ENCODE results near the gene GRAMD4. TPM values are rescaled to one million over a fixed set of nuclear protein-coding genes. Genes with fewer than 3 reads are reported as not detected.

Gene GRAMD4
- total and polyA plus RNA-seq, 10 of the 15 experiments (the other 5 are each of a cell fraction or from before 2014, with no cell fraction given) = 0.21 to 45.5 (median 10.6) TPM

DNA sequence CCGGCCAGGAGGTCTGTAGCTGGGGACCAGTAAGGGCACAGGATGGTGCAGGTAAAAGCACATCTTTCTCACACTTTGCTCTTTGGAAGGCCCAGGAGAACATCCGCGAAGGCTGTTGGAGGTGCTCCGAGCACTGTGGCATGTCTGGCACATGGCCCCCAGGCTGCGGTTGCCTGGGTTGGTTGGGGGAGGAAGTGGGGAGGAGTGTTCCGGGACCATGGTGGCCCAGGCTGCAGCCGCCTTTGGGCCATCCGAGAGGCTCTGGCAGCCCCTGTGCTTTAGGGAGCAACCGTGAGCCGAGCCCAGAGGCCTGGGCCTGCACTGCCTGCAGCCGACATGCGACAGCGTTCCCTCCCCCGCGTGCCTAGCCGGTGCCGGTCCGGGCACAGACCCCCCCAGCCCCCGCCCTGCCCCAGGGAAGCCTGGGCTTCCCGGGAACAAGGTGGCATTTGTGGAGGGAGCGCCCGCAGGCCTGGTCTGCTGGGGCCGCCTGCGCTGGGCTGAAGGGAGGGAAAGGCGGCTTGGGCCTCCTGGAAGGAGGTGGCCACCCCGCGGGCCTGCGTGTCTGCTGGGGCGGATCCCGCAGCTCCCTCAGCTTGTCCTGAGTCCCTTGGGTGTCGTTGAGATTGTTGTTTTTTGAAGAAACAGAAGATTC lies 57.9 kb downstream of the GRAMD4 start:
- no peaks in the 10 kb centered on the region for H3K27me3 ChIP-seq (replicated peaks in 1 of 2; ENCODE audit: control insufficient read depth in 2 of 2, insufficient read depth in 2 of 2, low read length in 1 of 2)
- ATAC-seq (no peak), FAIRE-seq (no peak), DNase-seq (ENCODE audit: low read depth, low spot score) (no peak)
- peaks cover 8% of the 10 kb centered on the region for H3K4me1 ChIP-seq (ENCODE audit: control insufficient read depth, insufficient read depth, low read length)
- no peak overlapping the region for H3K4me2 ChIP-seq (ENCODE audit: control insufficient read depth, insufficient read depth)
- no peaks in the 10 kb centered on the region for H3K79me2 ChIP-seq (ENCODE audit: control insufficient read depth, insufficient read depth, low read length)
- ChIA-PET POLR2A (no interaction called here), SMC1A (ENCODE audit: uncharacterized antibody, unreplicated experiment) (no interaction called here), CTCF (no interaction called here), RAD21 (ENCODE audit: unreplicated experiment) (no interaction called here)
- 0 out of 2 replicates have a peak, but pooled peaks cover 2% of the 10 kb centered on the region for H4K20me1 ChIP-seq (ENCODE audit: control insufficient read depth, insufficient read depth)
- in situ Hi-C loops (cut with MboI) (no loop called here), intact Hi-C loops (cut with micrococcal nuclease; ENCODE audit: unreplicated experiment) (no loop called here)
- H3K9me3 ChIP-seq (replicated peaks; ENCODE audit: control insufficient read depth, insufficient read depth, low read length) = no peaks in the 10 kb centered on the region
- H3K27ac ChIP-seq (ENCODE audit: control insufficient read depth, insufficient read depth) = no peak overlapping the region
- no peak overlapping the region for H3K4me3 ChIP-seq
- no peak for TF ChIP-seq HDGF (IDR thresholded peaks at IDR 0.05)
- no peak for TF ChIP-seq NR2C1 (IDR thresholded peaks at IDR 0.05)
- TF ChIP-seq, protein P1, sequence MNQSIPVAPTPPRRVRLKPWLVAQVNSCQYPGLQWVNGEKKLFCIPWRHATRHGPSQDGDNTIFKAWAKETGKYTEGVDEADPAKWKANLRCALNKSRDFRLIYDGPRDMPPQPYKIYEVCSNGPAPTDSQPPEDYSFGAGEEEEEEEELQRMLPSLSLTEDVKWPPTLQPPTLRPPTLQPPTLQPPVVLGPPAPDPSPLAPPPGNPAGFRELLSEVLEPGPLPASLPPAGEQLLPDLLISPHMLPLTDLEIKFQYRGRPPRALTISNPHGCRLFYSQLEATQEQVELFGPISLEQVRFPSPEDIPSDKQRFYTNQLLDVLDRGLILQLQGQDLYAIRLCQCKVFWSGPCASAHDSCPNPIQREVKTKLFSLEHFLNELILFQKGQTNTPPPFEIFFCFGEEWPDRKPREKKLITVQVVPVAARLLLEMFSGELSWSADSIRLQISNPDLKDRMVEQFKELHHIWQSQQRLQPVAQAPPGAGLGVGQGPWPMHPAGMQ (IDR thresholded peaks at IDR 0.05; ENCODE audit: borderline replicate concordance) = no peak
- TF ChIP-seq SMC3 (IDR thresholded peaks at IDR 0.05; ENCODE audit: borderline replicate concordance, low read length) = no peak
- TF ChIP-seq STAT1 (conservative IDR thresholded peaks at IDR 0.05) = no peak
- no peak for TF ChIP-seq EGR1 (IDR thresholded peaks at IDR 0.05; ENCODE audit: borderline replicate concordance in 1 of 2, low read depth in 2 of 2, low read length in 2 of 2)
- TF ChIP-seq POLR2AphosphoS2 (IDR thresholded peaks at IDR 0.05; ENCODE audit: low read depth, low read length) = no peak
- no peak for TF ChIP-seq NFYB (IDR thresholded peaks at IDR 0.05; ENCODE audit: insufficient read depth, low read depth, low read length)
- TF ChIP-seq ZSCAN29 (IDR thresholded peaks at IDR 0.05) = no peak
- TF ChIP-seq, protein P2, sequence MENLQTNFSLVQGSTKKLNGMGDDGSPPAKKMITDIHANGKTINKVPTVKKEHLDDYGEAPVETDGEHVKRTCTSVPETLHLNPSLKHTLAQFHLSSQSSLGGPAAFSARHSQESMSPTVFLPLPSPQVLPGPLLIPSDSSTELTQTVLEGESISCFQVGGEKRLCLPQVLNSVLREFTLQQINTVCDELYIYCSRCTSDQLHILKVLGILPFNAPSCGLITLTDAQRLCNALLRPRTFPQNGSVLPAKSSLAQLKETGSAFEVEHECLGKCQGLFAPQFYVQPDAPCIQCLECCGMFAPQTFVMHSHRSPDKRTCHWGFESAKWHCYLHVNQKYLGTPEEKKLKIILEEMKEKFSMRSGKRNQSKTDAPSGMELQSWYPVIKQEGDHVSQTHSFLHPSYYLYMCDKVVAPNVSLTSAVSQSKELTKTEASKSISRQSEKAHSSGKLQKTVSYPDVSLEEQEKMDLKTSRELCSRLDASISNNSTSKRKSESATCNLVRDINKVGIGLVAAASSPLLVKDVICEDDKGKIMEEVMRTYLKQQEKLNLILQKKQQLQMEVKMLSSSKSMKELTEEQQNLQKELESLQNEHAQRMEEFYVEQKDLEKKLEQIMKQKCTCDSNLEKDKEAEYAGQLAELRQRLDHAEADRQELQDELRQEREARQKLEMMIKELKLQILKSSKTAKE (IDR thresholded peaks at IDR 0.05; ENCODE audit: low read depth, poor library complexity, severe bottlenecking) = no peak
- TF ChIP-seq CHD4 (IDR thresholded peaks at IDR 0.05) = no peak
- no peak for TF ChIP-seq SMAD5 (IDR thresholded peaks at IDR 0.05; ENCODE audit: low read depth)
- TF ChIP-seq, protein P3, sequence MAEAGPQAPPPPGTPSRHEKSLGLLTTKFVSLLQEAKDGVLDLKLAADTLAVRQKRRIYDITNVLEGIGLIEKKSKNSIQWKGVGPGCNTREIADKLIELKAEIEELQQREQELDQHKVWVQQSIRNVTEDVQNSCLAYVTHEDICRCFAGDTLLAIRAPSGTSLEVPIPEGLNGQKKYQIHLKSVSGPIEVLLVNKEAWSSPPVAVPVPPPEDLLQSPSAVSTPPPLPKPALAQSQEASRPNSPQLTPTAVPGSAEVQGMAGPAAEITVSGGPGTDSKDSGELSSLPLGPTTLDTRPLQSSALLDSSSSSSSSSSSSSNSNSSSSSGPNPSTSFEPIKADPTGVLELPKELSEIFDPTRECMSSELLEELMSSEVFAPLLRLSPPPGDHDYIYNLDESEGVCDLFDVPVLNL (IDR thresholded peaks at IDR 0.05; ENCODE audit: low read depth, low read length) = no peak
- no peak for TF ChIP-seq FOS (IDR thresholded peaks at IDR 0.05; ENCODE audit: borderline replicate concordance, extremely low read depth, insufficient read length)
- no peak for TF ChIP-seq NFIC (IDR thresholded peaks at IDR 0.05; ENCODE audit: low read depth, low read length)
- no peak for TF ChIP-seq TAF1 (IDR thresholded peaks at IDR 0.05; ENCODE audit: borderline replicate concordance, low read depth, low read length)
- H2AFZ ChIP-seq (ENCODE audit: control insufficient read depth, low read depth, low read length) = no peak overlapping the region
- WGBS (ENCODE audit: insufficient coverage, insufficient replicate concordance, low lambda C conversion rate, missing lambda C conversion rate) = 82% methylated on average over 17 of the region's 31 CpGs
- no peak overlapping the region for H3K9ac ChIP-seq (ENCODE audit: control insufficient read depth, insufficient read depth, low read length)
- peaks cover 0 to 7% of the 10 kb centered on the region in 2 experiments; a peak in 3 of 4 replicates for H3K36me3 ChIP-seq (ENCODE audit: control insufficient read depth in 2 of 2, insufficient read depth in 2 of 2, low read length in 1 of 2)
- no TSS peak for BruUV-seq (replicated peaks)
